HCT116 (cell line): ENCODE results near the gene KIAA2012. TPM values are rescaled to one million over a fixed set of nuclear protein-coding genes. Genes with fewer than 3 reads are reported as not detected.

Experiments used
- ATAC-seq: fragments of 200-7000 bp; cut with Tn5 transposase; 2 replicates; pipeline ENCODE4 v1.9.1; 2020; ENCODE audit warnings: mild to moderate bottlenecking, moderate library complexity
- BruUV-seq: library from RNA; stranded (reverse); fragments of 400-500 nt; replicated peaks from 2 replicates; lab custom pipeline; 2021; lab: Mats Ljungman, UMichigan
- CTCF ChIA-PET: fragments of 300-600 bp; sonication (Branson Sonifier 250); formaldehyde crosslinking; loops from one replicate; lab custom pipeline; 2021; ENCODE audit warnings: antibody characterized with exemption; lab: Charles Lee
- POLR2A ChIA-PET: fragments of 300-600, 350-600 bp; sonication (Branson Sonifier 250); formaldehyde crosslinking; loops from one replicate; lab custom pipeline; 2021; ENCODE audit warnings: antibody characterized with exemption; lab: Charles Lee
- RAD21 ChIA-PET, 2 experiments: fragments of 300-600 bp; sonication (Branson Sonifier 250); formaldehyde crosslinking; loops; one replicate each; lab custom pipeline; 2023; ENCODE audit warnings: low total read pairs in 2 of 2; ENCODE audit not compliant: uncharacterized antibody in 2 of 2, unreplicated experiment in 2 of 2, low non-redundant PET in 1 of 2; lab: Charles Lee
- DNase-seq: peaks from one replicate; pipeline ENCODE4 v3.0.0-alpha.2; 2010; ENCODE audit warnings: low read depth, low spot score
- H2AFZ ChIP-seq: fragments of 200-600 bp; shearing (Covaris generic), sonication (generic); 2 replicates; pipeline ENCODE4 v1.6.1; 2017; ENCODE audit warnings: low read depth, mixed run types, mixed read lengths, antibody characterized with exemption, low read length; ENCODE audit not compliant: poor library complexity, severe bottlenecking
- H3K27ac ChIP-seq: 2 replicates; pipeline ENCODE4 v1.5.1; 2012; ENCODE audit warnings: low read depth, low read length
- H3K27me3 ChIP-seq: fragments of 200-600 bp; sonication (generic); 2 replicates; pipeline ENCODE4 v1.6.1; 2016; ENCODE audit warnings: mixed run types, low read length, mixed read lengths; ENCODE audit not compliant: insufficient read depth
- H3K36me3 ChIP-seq, 2 experiments: fragments of 200-500 bp in 1 of 2; fragments of 200-600 bp in 1 of 2; sonication (Bioruptor generic) in 1 of 2; sonication (generic) in 1 of 2; 2 replicates each; pipeline versions ENCODE4 v1.5.1 to v1.6.1; 2014 to 2016; ENCODE audit warnings: low read length in 2 of 2, inconsistent platforms in 1 of 2, mixed read lengths in 1 of 2, mixed run types in 1 of 2; ENCODE audit not compliant: insufficient read depth in 2 of 2, control insufficient read depth in 1 of 2
- H3K4me1 ChIP-seq, 2 experiments: fragments of 200-600 bp in 1 of 2; sonication (generic) in 1 of 2; 2 replicates each; pipeline versions ENCODE4 v1.5.1 to v1.6.1; 2012 to 2017; ENCODE audit warnings: low read length in 2 of 2, inconsistent platforms in 1 of 2, mild to moderate bottlenecking in 1 of 2, mixed read lengths in 1 of 2, mixed run types in 1 of 2, moderate library complexity in 1 of 2; ENCODE audit not compliant: insufficient read depth in 2 of 2, control insufficient read depth in 1 of 2
- H3K4me2 ChIP-seq: fragments of 200-600 bp; sonication (generic); 2 replicates; pipeline ENCODE4 v1.6.1; 2017; ENCODE audit warnings: mixed run types, low read length, mixed read lengths
- H3K4me3 ChIP-seq, 2 experiments: fragments of 200-600 bp in 1 of 2; sonication (generic) in 1 of 2; replicated peaks in 1 of 2; 2 replicates each; pipeline ENCODE4 v1.5.1; 2011 to 2016; ENCODE audit warnings: low read length in 2 of 2, control low read depth in 1 of 2, low read depth in 1 of 2, mild to moderate bottlenecking in 1 of 2, mixed read lengths in 1 of 2, mixed run types in 1 of 2
- H3K79me2 ChIP-seq: fragments of 200-600 bp; sonication (generic); 2 replicates; pipeline ENCODE4 v1.6.1; 2017; ENCODE audit warnings: mild to moderate bottlenecking, mixed run types, low read length, moderate library complexity, mixed read lengths; ENCODE audit not compliant: insufficient read depth
- H3K9ac ChIP-seq: fragments of 200-600 bp; sonication (generic); 2 replicates; pipeline ENCODE4 v1.6.1; 2016; ENCODE audit warnings: low read length, mixed read lengths
- H3K9me2 ChIP-seq: fragments of 200-600 bp; sonication (generic), shearing (Covaris generic); 2 replicates; pipeline ENCODE4 v1.6.1; 2017; ENCODE audit warnings: mixed run types, mild to moderate bottlenecking, moderate library complexity; ENCODE audit not compliant: insufficient read depth
- H3K9me3 ChIP-seq, 2 experiments: fragments of 200-500 bp in 1 of 2; fragments of 200-600 bp in 1 of 2; sonication (Bioruptor generic) in 1 of 2; sonication (generic) in 1 of 2; 2 replicates each; pipeline ENCODE4 v1.6.1; 2014 to 2017; ENCODE audit warnings: low read length in 2 of 2, mixed read lengths in 2 of 2, inconsistent platforms in 1 of 2, low read depth in 1 of 2, mild to moderate bottlenecking in 1 of 2, mixed run types in 1 of 2, moderate library complexity in 1 of 2; ENCODE audit not compliant: control insufficient read depth in 1 of 2, insufficient read depth in 1 of 2
- H4K20me1 ChIP-seq: fragments of 200-600 bp; sonication (generic), shearing (Covaris generic); 2 replicates; pipeline ENCODE4 v1.6.1; 2017; ENCODE audit warnings: mixed run types, mild to moderate bottlenecking, moderate library complexity; ENCODE audit not compliant: insufficient read depth
- CBX3 ChIP-seq: IDR thresholded peaks from 2 replicates; pipeline ENCODE4 v1.6.1; 2012; ENCODE audit warnings: low read depth
- CTCF ChIP-seq, 3 experiments: fragments of 200-600 bp in 1 of 3; sonication (generic) in 1 of 3; IDR thresholded peaks in 2 of 3; conservative IDR thresholded peaks in 1 of 3; 2 replicates each; pipeline ENCODE4 v1.5.1; 2012 to 2017; ENCODE audit warnings: low read depth in 2 of 3, low read length in 2 of 3, antibody characterized with exemption in 1 of 3, borderline replicate concordance in 1 of 3, control low read depth in 1 of 3, mild to moderate bottlenecking in 1 of 3, mixed read lengths in 1 of 3, mixed run types in 1 of 3, moderate library complexity in 1 of 3; ENCODE audit not compliant: insufficient read depth in 1 of 3
- ELF1 ChIP-seq: IDR thresholded peaks from 2 replicates; pipeline ENCODE4 v1.6.1; 2012; ENCODE audit warnings: low read depth, borderline replicate concordance
- EZH2 ChIP-seq: fragments of 200-600 bp; sonication (generic); IDR thresholded peaks from 2 replicates; pipeline ENCODE4 v1.6.1; 2017; ENCODE audit warnings: antibody characterized with exemption, mixed run types
- FOSL1 ChIP-seq: IDR thresholded peaks from 2 replicates; pipeline ENCODE4 v1.6.1; 2012; ENCODE audit warnings: low read depth
- JUND ChIP-seq: IDR thresholded peaks from 2 replicates; pipeline ENCODE4 v1.6.1; 2012
- POLR2A ChIP-seq: IDR thresholded peaks from 2 replicates; pipeline ENCODE4 v1.7.0; 2011; ENCODE audit warnings: borderline replicate concordance; ENCODE audit not compliant: insufficient read depth, insufficient read length; ENCODE audit errors: extremely low read depth
- RAD21 ChIP-seq: IDR thresholded peaks from 2 replicates; pipeline ENCODE4 v1.6.1; 2012; ENCODE audit warnings: low read depth, mild to moderate bottlenecking
- SRF ChIP-seq: IDR thresholded peaks from 2 replicates; pipeline ENCODE4 v1.6.1; 2012; ENCODE audit warnings: low read depth
- TCF7L2 ChIP-seq: IDR thresholded peaks from 2 replicates; pipeline ENCODE4 v1.7.0; 2011; ENCODE audit warnings: borderline replicate concordance, inconsistent platforms; ENCODE audit not compliant: insufficient read depth, insufficient read length; ENCODE audit errors: extremely low read depth
- ZFX ChIP-seq: fragments of 450-650 bp; IDR thresholded peaks from 2 replicates; pipeline ENCODE4 v1.6.1; 2017
- ZNF274 ChIP-seq: fragments of 200-500 bp; sonication (Bioruptor generic); IDR thresholded peaks from 2 replicates; pipeline ENCODE4 v1.6.1; 2014; ENCODE audit warnings: mild to moderate bottlenecking, low read depth, low read length, inconsistent platforms
- intact Hi-C: fragments of 100-400 bp; cut with micrococcal nuclease; formaldehyde crosslinking; loops from 2 replicates; pipeline ENCODE4 v1.10.0; 2022
- total RNA-seq: library from RNA; stranded (reverse); gene quantifications from one replicate; pipeline ENCODE4 v1.2.1, GENCODE V29; 2021; ENCODE audit not compliant: unreplicated experiment

The KIAA2012 gene
- total RNA-seq, 1 experiment from 2014 or later, result not detected

GRCh38 chr2:202215179-202215578 is 142.1 kb downstream of the KIAA2012 start:
- peaks cover 63% of the 10 kb centered on the region for H3K79me2 ChIP-seq
- BruUV-seq, result no TSS peak
- intact Hi-C loops, result no loop called here

More at GRCh38 chr2:202215179-202215578, 142.1 kb downstream of the KIAA2012 start:
- no peaks in the 10 kb centered on the region for H3K9me3 ChIP-seq
- RAD21 ChIA-PET, result no interaction called here
- no peak for ATAC-seq
- H3K27me3 ChIP-seq, result no peaks in the 10 kb centered on the region
- no peak overlapping the region for H2AFZ ChIP-seq
- TF ChIP-seq SRF, result no peak
- TF ChIP-seq CTCF (IDR thresholded peaks at IDR 0.05 in 2 of 3, conservative IDR thresholded peaks at IDR 0.05 in 1 of 3; ENCODE audit: borderline replicate concordance in 1 of 3, insufficient read depth in 1 of 3, low read depth in 2 of 3, low read length in 2 of 3), result no peak
- no peak for TF ChIP-seq CBX3
- no peak for TF ChIP-seq POLR2A
- TF ChIP-seq ZNF274, result no peak
- no peak for TF ChIP-seq TCF7L2
- no peak for TF ChIP-seq JUND
- no peak for TF ChIP-seq ELF1
- TF ChIP-seq ZFX, result no peak
- TF ChIP-seq RAD21, result no peak
- TF ChIP-seq FOSL1, result no peak
- TF ChIP-seq EZH2, result no peak
- TF ChIP-seq, all 23 proteins: peak for 0
- peaks cover 10 to 14% of the 10 kb centered on the region in 2 experiments for H3K36me3 ChIP-seq
- no peak overlapping the region for H3K4me2 ChIP-seq
- peaks cover 7% of the 10 kb centered on the region; the same call in 1 of the 2 replicates for H4K20me1 ChIP-seq
- no peak overlapping the region for H3K9ac ChIP-seq
- no peak for DNase-seq
- no peaks in the 10 kb centered on the region for H3K9me2 ChIP-seq
- CTCF ChIA-PET, result no interaction called here
- POLR2A ChIA-PET, result no interaction called here
- no peak overlapping the region for H3K4me3 ChIP-seq
- H3K4me1 ChIP-seq, result no peaks in the 10 kb centered on the region
- no peak overlapping the region for H3K27ac ChIP-seq
